Measurements from ENCODE around the gene KRTAP10-7.
"Not testable (repeated sequence)": the region's sequence is repeated elsewhere in the genome, so short reads cannot be mapped to it uniquely, and the experiment has no call there.

The KRTAP10-7 gene

DNA sequence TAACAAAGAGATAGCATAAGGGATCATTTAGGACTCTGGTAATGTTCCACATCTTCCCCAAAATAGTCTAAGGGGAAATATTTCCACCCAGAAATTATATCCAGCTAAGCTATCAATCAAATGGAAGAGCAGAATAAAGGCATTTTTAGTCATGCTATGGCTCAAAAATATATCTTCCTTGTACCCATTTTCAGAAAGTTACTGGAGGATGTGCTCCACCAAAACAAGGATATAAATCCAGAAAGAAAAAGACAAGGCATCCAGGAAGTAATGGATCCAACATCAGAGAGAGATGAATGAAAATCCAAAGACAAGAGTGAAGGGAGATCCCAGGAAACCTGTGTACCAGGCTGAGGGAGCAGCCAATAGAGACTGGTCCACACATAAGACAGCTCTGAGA, 8.8 kb downstream of the KRTAP10-7 start:
- DNase-seq (ENCODE audit: low read depth in 4 of 4, low spot score in 1 of 4) = no peak

- DNase-seq (ENCODE audit: low read depth in 4 of 4, low spot score in 1 of 4) = not testable (repeated sequence)
These were observed 9.9 kb downstream of the KRTAP10-7 start for GRCh38 chr21:44610157-44610843.

- DNase-seq (ENCODE audit: low read depth in 4 of 4, low spot score in 1 of 4) = no peak
These were observed 11.2 kb downstream of the KRTAP10-7 start for GRCh38 chr21:44611551-44611950.

GRCh38 chr21:44612029-44612486, 11.7 kb downstream of the KRTAP10-7 start, which contains the start of gene KRTAP10-8:
Gene KRTAP10-8 (plus strand): TSS chr21:44612079. CDS start chr21:44612101, 22 bp downstream.
- DNase-seq (ENCODE audit: low read depth in 4 of 4, low spot score in 1 of 4) = no peak

- no peak for DNase-seq (ENCODE audit: low read depth in 4 of 4, low spot score in 1 of 4)
These were observed 12.4 kb downstream of the KRTAP10-7 start for GRCh38 chr21:44612669-44613229.

DNA sequence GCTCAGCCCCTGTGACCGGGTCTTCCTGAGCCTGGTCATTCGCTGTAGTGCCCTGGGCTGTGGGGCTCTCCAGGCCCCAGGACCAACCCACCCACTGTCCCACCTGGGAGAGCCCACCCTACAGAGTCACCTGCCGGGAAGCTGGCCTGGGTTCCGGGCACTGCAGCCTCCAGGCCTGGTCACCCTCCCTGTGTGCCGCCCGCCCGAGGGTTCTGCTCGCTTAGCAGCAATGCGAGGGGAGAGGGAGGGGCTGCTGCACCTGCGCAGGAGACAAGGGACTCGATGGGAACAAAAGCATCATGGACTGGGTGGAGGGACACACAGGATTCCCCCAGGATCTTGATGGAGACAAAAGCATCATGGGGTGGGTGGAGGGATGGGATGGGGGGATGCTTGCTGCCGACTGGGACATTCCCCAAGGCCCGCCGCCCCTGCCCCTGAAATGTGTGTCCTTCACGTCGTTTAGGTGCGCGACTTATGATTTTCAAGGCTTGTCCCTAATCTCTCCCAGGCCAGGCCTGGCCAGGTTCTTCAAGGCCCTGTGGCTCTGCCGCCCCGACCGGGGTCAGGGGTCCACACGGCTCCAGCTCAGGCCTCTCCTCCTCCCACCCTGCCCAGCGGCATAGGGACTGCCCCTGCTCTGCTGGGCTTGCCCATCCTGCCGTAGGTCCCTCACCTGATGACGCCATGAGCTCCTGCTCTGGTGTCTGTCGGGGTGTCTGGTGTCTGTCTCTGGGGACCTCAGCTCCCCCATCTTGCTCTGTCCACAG, 13.2 kb downstream of the KRTAP10-7 start:
- no peak for DNase-seq (ENCODE audit: low read depth in 4 of 4, low spot score in 1 of 4)

GRCh38 chr21:44614161-44614631, 13.8 kb downstream of the KRTAP10-7 start:
- DNase-seq (ENCODE audit: low read depth in 4 of 4, low spot score in 1 of 4) = no peak

GRCh38 chr21:44614961-44615391, 14.6 kb downstream of the KRTAP10-7 start:
- DNase-seq (ENCODE audit: low read depth in 4 of 4, low spot score in 1 of 4) = no peak

- no peak for DNase-seq (ENCODE audit: low read depth in 4 of 4, low spot score in 1 of 4)
These were observed 15.1 kb downstream of the KRTAP10-7 start for GRCh38 chr21:44615466-44615865.

DNA sequence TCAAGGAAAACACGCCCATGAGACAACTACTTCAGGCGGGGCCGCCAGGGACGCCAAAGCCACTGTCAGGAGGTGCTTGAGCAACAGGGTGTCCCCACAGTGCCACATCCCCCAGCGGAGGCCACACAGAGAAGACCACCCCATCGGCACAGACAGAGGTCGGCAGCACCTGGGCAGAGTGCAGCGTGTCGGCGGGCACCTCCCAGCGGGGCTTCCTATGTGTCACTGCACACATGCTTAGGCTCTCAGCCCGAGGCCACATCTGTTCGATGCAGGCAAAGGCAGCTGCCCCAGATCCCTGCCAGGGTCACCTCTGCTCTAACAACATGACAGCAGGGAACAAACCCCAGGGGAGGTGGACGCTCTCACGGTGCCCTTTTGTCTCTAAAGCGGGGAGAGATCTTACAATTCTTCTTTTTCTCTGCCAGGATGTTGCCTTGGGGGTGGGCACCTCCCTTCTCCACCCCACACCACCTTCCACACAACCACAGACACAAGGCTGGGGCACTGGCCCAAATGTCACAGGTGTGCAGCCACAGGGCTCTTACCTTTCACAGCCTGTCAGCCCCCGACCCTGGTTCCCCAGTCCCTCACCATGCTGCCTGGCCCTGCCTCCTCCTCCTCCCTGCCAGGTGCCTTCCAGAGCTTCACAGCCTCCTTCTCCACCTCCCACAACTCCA, 15.7 kb downstream of the KRTAP10-7 start:
- DNase-seq (ENCODE audit: low read depth in 4 of 4, low spot score in 1 of 4) = no peak

DNA sequence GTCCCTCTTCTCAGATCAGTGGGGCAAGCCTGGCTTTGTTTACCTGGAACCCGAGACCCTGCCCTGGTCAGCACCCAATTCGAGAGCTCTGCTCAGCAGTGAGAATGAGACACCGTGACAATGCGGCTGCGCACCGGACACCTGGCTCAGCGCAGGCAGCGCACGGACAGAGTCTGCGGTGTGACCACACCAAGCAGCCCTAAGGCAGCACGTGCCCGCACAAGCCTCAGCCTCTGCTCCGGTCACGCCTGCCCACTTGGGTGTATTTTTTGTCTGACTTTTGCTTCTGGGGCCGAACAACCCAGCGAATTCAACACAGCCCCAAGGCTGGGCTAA, 16.2 kb downstream of the KRTAP10-7 start:
- no peak for DNase-seq (ENCODE audit: low read depth in 4 of 4, low spot score in 1 of 4)

- DNase-seq (ENCODE audit: low read depth in 4 of 4, low spot score in 1 of 4) = no peak
These were observed 16.7 kb downstream of the KRTAP10-7 start for GRCh38 chr21:44617071-44617501.

DNA sequence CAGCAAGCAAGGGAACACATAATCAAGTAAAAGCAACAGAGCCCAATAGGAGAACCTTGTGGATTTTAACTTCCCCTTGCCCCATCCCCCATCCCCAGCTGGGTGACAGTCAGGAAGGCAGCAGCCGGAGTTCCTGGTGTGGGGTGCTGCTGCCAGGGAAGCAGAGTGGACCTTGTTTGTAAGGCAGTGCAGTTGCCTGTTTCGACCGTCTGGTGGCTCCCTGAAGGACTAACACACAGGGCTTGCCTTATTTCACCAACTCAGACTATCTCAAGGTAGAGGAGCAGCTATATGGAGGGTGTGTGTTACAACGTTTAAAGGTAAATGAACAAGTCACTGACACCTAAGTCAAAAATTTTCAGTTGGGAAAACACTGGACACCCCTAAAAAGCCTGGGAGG, 18.1 kb downstream of the KRTAP10-7 start:
- DNase-seq (ENCODE audit: low read depth in 4 of 4, low spot score in 1 of 4) = no peak

DNA sequence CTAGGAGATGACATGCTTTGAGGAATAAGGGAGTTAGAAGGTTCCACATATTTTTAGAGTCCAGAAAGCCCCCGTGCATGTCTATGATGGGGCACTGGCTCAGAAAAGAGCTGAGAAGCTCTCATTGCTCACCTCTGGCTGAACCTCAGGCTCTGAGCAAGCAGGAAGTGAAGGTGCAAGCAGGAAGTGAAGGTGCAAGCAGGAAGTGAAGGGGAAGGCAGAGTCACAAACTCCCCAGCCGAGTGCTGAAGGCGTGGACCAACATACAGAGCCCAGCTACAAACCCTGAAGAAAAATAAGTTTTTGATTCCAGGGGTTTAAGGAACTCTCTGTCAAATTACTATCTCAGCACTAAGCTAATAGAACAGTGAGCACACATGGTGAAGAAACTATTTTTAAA, 18.5 kb downstream of the KRTAP10-7 start:
- DNase-seq (ENCODE audit: low read depth in 4 of 4, low spot score in 1 of 4) = peak; percentile 10 to 29 (median 21)

DNA sequence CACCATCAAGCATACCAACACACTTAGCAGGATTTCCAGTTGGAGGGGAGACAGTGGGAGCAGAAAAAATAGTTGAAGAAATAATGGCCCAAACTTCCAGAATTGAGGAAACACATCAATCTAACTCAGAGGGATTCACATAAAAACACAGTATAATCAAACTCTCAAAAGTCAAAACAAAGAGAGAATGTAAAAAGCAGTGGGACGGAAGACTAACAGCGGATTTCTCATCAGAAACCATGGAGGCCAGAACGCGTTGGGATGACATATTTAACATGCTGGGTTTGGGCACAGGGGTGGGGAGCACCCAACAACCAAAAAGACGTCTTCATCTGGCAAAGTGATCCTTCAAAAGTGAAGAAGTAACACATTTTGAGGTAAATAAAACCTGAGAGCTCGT, 19.5 kb downstream of the KRTAP10-7 start:
- no peak for DNase-seq (ENCODE audit: low read depth in 4 of 4, low spot score in 1 of 4)

- DNase-seq (ENCODE audit: low read depth in 4 of 4, low spot score in 1 of 4) = no peak
These were observed 23.2 kb downstream of the KRTAP10-7 start for GRCh38 chr21:44623575-44623974.

DNA sequence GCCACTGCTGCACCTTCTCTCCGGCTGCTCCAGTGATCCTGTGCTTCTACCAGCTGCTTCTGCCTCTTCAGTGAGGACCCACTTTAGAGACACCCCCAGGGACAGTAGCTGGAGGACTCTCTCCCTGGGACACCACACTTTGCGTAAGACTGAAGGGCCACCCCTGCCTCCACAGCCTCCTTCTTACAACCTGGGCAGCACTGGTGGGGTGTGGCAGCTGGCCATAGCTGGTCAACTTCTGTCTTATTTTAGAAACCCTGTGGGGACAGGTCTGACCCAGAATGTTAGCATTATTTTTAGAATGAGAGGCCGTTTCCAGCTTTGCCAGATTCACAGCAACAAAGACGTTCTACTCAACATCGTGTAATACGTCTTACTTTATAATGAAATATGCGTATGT, 25.4 kb downstream of the KRTAP10-7 start:
- no peak for DNase-seq (ENCODE audit: low read depth in 4 of 4, low spot score in 1 of 4)

GRCh38 chr21:44626262-44626661, 25.9 kb downstream of the KRTAP10-7 start:
- no peak for DNase-seq (ENCODE audit: low read depth in 4 of 4, low spot score in 1 of 4)

DNA sequence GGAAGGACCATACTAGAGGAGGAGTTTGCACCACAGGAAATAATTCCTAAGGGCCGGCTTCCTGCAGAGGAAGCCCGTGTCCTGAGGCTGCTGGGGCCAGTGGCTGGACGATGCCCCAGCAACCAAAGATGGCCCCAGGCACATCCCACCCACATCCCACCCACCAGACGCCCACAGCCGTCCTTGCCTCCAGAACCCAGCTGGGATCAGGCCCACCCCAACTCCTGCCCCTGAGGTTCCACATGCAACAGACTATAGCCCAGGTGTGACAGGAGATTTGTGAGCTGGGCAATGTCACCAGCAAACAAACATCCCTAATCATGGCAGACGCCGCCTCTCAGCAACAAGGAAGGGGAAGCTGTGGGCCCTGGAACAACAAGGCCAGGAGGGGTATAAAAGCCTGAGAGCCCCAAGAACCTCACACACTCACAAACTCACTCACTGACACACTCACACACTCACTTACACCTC, 26.3 kb downstream of the KRTAP10-7 start, which contains the start of gene KRTAP10-9:
TSS of gene KRTAP10-9 (plus strand) at position 421 of the 471 bp plus-strand sequence. CDS start 79 bp downstream, outside the sequence.
- DNase-seq (ENCODE audit: low read depth in 4 of 4, low spot score in 1 of 4) = no peak

- not testable (repeated sequence) for DNase-seq (ENCODE audit: low read depth in 4 of 4, low spot score in 1 of 4)
These were observed 26.9 kb downstream of the KRTAP10-7 start for GRCh38 chr21:44627181-44627822.

DNA sequence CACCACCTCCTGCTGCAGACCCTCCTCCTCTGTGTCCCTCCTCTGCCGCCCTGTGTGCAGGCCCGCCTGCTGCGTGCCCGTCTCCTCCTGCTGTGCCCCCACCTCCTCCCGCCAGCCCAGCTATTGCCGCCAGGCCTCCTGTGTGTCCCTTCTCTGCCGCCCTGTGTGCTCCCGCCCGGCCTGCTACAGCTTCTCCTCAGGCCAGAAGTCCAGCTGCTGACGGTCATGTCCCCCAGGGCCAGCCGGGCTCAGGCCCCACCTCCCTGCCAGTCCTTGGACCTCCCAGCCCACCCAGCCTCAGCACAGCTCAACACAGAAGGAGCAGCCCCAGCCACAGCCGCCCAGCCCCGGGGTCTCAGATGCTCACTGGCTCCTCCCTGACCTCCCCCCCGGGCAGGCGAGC, 27.4 kb downstream of the KRTAP10-7 start:
- DNase-seq (ENCODE audit: low read depth in 4 of 4, low spot score in 1 of 4) = not testable (repeated sequence)
